Stomach (tissue), 9 donors: ENCODE results near the gene DISC1. TPM values are rescaled to one million over a fixed set of nuclear protein-coding genes. Genes with fewer than 3 reads are reported as not detected.

ENCODE experiments used
- DNase-seq, 2 donors: peaks; one replicate each; pipeline versions ENCODE4 v3.0.0 to v3.0.0-alpha.2; 2013 to 2019
- H3K27ac ChIP-seq, 5 donors: fragments of 200-600 bp in 4 of 5; sonication (generic) in 4 of 5; one replicate each; pipeline ENCODE4 v1.5.1; 2013 to 2019; ENCODE audit warnings: mild to moderate bottlenecking in 1 of 5, moderate library complexity in 1 of 5
- H3K27me3 ChIP-seq, 3 donors: fragments of 200-600 bp; sonication (generic); one replicate each; pipeline ENCODE4 v1.5.1; 2017 to 2019; ENCODE audit warnings: mixed run types in 1 of 3
- H3K36me3 ChIP-seq, 4 donors: fragments of 200-600 bp; sonication (generic); 1 replicate in 3 of 4; 2 replicates in 1 of 4; pipeline ENCODE4 v1.5.1; 2016 to 2019
- H3K4me1 ChIP-seq, 4 donors: fragments of 200-600 bp; sonication (generic); one replicate each; pipeline ENCODE4 v1.5.1; 2016 to 2019
- H3K4me3 ChIP-seq, 4 donors: fragments of 200-600 bp; sonication (generic) in 3 of 4; one replicate each; pipeline ENCODE4 v1.5.1; 2016 to 2019; ENCODE audit warnings: mild to moderate bottlenecking in 1 of 4
- H3K9me3 ChIP-seq, 4 donors: fragments of 200-600 bp; sonication (generic); one replicate each; pipeline ENCODE4 v1.5.1; 2016 to 2019
- EP300 ChIP-seq: sonication (generic); formaldehyde crosslinking; IDR thresholded peaks from one replicate; pipeline ENCODE4 v1.6.1; 2017; ENCODE audit warnings: antibody characterized with exemption
- POLR2A ChIP-seq, 4 donors: fragments of 450-650 bp; IDR thresholded peaks; one replicate each; pipeline ENCODE4 v1.6.1; 2016; ENCODE audit warnings: antibody characterized with exemption in 4 of 4, control low read depth in 2 of 4, mild to moderate bottlenecking in 1 of 4, moderate library complexity in 1 of 4
- POLR2AphosphoS5 ChIP-seq, 3 donors: sonication (generic); formaldehyde crosslinking; IDR thresholded peaks; one replicate each; pipeline ENCODE4 v1.6.1; 2016; ENCODE audit warnings: antibody characterized with exemption in 3 of 3
- WGBS, 5 donors: extraction: QIAGEN DNeasy Blood & Tissue Kit in 3 of 5; methylation state at CpG; one replicate each; pipeline versions ENCODE4 v1.1.5 to v1.1.7; 2013 to 2018; 5-methylcytosine and 5-hydroxymethylcytosine counted together
- intact Hi-C: fragments of 100-400 bp; cut with DNase I; formaldehyde crosslinking; loops from one replicate; pipeline ENCODE4 v1.15.1; 2023; ENCODE audit warnings: low total_unique reads
- polyA plus RNA-seq, 3 donors: library from polyadenylated mRNA; stranded (reverse); fragments of 200-250 nt; gene quantifications; one replicate each; pipeline ENCODE4 v1.2.3, GENCODE V29; 2013
- total RNA-seq, 5 donors: library from RNA; depleted of rRNA; stranded (reverse); fragments of >200 nt; gene quantifications; one replicate each; pipeline versions ENCODE4 v1.1.0 to v1.2.3, GENCODE V29; 2014 to 2016
- TF ChIP-seq, protein P1 (sequence below), 7 experiments: fragments of 450-650 bp in 4 of 7; fragments of 200-600 bp in 3 of 7; sonication (generic) in 3 of 7; IDR thresholded peaks; one replicate each; pipeline ENCODE4 v1.5.1; 2016 to 2019; ENCODE audit warnings: antibody characterized with exemption in 7 of 7, control low read depth in 2 of 7, mild to moderate bottlenecking in 1 of 7
- donor health status: healthy with polysubstance abuse.
- donor health status: Bipolar disorder and iron deficiency.
- donor health status: healthy.

The DISC1 gene
- total and polyA plus RNA-seq, 8 donors, result 0.43 to 29.8 (median 1.6) TPM

DNA sequence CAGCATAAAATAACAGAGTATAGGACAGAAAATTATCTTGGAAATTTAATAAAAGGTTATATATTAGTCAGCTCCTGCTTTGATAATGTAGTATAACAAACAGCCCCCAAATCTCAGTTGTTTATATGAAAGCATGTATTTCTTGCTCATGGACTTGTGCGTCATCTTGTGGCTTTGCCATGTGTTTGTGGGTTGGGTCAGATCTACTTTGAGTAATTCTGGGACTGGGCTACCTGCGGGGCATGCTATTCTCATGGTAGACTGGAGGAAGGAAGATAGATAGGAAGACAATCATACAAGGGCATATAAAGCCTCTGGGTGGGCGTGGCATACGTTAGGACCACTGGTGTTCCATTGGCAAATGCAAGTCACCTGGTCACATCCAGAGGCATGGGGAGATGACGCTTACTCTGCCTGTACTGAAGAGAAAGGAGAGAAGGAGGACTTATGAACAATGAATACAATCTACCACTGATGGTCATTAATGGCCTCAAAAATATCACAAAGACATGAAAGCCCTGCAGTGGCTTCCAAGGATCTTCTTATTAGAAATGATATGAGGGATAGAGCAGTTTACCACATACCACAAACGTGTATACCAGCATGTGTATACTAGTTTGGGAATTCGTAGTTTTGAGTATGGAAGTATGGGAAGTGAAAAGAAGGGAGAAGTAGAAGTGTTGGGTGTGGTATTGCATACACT is 267.0 kb downstream of the DISC1 start:
- DNase-seq, result no peak
- TF ChIP-seq, protein P1, sequence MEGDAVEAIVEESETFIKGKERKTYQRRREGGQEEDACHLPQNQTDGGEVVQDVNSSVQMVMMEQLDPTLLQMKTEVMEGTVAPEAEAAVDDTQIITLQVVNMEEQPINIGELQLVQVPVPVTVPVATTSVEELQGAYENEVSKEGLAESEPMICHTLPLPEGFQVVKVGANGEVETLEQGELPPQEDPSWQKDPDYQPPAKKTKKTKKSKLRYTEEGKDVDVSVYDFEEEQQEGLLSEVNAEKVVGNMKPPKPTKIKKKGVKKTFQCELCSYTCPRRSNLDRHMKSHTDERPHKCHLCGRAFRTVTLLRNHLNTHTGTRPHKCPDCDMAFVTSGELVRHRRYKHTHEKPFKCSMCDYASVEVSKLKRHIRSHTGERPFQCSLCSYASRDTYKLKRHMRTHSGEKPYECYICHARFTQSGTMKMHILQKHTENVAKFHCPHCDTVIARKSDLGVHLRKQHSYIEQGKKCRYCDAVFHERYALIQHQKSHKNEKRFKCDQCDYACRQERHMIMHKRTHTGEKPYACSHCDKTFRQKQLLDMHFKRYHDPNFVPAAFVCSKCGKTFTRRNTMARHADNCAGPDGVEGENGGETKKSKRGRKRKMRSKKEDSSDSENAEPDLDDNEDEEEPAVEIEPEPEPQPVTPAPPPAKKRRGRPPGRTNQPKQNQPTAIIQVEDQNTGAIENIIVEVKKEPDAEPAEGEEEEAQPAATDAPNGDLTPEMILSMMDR (IDR thresholded peaks at IDR 0.05), result no peak
- TF ChIP-seq POLR2A (IDR thresholded peaks at IDR 0.05), result no peak
- no peak for TF ChIP-seq EP300
- no peak for TF ChIP-seq POLR2AphosphoS5 (IDR thresholded peaks at IDR 0.05)

DNA sequence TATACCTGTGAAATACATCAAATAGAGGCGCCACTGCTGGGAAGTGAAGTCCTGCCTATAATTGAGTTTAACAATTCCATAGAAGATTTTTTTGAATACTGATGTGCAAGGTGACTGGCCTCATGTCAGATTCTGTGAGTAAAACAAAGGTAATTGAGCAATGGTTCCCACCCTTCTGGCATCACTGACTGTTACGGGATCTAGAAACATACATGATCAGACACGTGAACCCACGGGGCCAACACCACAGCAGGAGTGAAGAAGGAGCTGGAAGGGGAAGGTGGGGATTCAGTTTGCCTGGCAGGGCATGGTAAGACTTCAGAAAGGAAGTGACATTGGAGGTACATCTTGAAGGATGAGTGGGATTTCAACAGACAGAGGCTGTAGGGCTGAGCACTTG is 270.2 kb downstream of the DISC1 start:
- H3K4me3 ChIP-seq, result no peak overlapping the region
- H3K27me3 ChIP-seq, result no peaks in the 10 kb centered on the region
- WGBS, 5 donors, result 88 to 98% (median 92%) methylated on average over 4 of the region's 4 CpGs
- no peaks in the 10 kb centered on the region for H3K9me3 ChIP-seq
- no peak for DNase-seq
- no peak for TF ChIP-seq EP300
- no peak for TF ChIP-seq POLR2AphosphoS5 (IDR thresholded peaks at IDR 0.05)
- TF ChIP-seq POLR2A (IDR thresholded peaks at IDR 0.05), result no peak
- TF ChIP-seq, protein P1 (IDR thresholded peaks at IDR 0.05), result no peak
- no peaks in the 10 kb centered on the region for H3K4me1 ChIP-seq
- H3K36me3 ChIP-seq, result no peaks in the 10 kb centered on the region
- intact Hi-C loops, result no loop called here
- no peak overlapping the region for H3K27ac ChIP-seq

More for the DNA sequence above, 267.0 kb downstream of the DISC1 start:
- Histone ChIP-seq H3K4me3 (no peak overlapping the region), H3K4me1 (no peaks in the 10 kb centered on the region), H3K27ac (no peak overlapping the region), H3K36me3 (no peaks in the 10 kb centered on the region), H3K27me3 (no peaks in the 10 kb centered on the region), H3K9me3 (no peaks in the 10 kb centered on the region)
- 86 to 89% (median 87%) methylated on average over 7 of the region's 7 CpGs for WGBS, 5 donors
- intact Hi-C loops, result no loop called here

DNA sequence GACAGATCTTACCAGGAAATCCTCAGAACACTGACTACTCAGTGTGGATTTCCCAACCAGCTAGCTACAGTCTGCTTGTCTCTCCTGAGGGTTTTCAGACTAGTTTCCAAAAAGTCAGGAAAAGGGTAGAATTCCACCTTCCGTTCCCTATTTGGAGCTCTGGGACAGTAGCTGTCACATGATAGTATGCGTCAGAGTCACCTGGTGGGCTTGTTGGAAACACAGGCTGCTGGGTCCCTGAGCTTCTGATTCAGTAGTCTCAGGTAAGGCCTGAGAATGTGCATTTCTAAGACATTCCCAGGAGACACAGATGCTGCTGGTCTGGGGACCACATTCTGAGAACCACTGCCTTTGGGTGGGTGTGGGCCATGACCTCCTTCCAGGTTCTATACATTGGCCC is 272.5 kb downstream of the DISC1 start:
- 85 to 98% (median 96%) methylated on average over 2 of the region's 2 CpGs for WGBS, 5 donors
- no peaks in the 10 kb centered on the region for H3K4me1 ChIP-seq
- H3K9me3 ChIP-seq, result no peaks in the 10 kb centered on the region
- intact Hi-C loops, result no loop called here
- no peaks in the 10 kb centered on the region for H3K36me3 ChIP-seq
- no peak for DNase-seq
- no peak overlapping the region for H3K27ac ChIP-seq
- no peak overlapping the region for H3K4me3 ChIP-seq
- TF ChIP-seq POLR2AphosphoS5 (IDR thresholded peaks at IDR 0.05) (no peak), POLR2A (IDR thresholded peaks at IDR 0.05) (no peak), EP300 (no peak)
- TF ChIP-seq, protein P1 (IDR thresholded peaks at IDR 0.05), result no peak
- H3K27me3 ChIP-seq, result no peaks in the 10 kb centered on the region

DNA sequence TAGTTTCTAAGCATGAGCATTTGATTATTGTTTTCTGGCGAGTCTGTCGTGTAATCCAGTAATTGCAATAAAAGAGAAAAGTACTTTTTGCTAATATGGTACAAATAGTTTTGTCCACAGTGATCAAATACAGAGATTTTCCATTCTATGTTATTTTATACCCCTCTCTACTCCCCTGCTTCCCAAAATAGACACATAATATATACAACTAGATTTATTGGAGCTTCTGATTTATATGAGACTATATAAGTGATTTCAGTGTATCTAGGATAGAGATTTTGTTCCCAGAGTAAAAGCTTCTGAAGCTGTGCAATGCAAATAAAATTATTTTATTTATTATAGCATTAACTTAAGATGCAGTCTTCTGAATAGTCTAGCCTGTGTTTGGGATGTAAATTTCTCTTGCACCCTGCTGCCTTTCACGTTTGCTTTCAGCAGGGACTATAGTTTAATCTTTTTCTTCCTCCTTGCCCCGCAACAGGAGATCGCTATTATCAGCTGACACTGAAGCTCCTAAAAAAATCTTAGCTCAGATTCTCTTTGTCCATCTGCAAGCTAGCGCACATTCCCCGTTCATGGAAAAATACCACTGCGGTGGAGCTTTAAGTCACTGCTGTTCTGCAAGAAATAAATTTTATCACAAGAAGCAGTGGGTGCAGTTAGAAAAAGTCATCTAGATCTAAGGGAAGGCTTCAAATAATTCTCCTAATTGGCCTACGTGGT is 273.3 kb downstream of the DISC1 start:
- Histone ChIP-seq H3K27me3 (no peaks in the 10 kb centered on the region), H3K36me3 (no peaks in the 10 kb centered on the region), H3K4me1 (no peaks in the 10 kb centered on the region), H3K4me3 (no peak overlapping the region), H3K9me3 (no peaks in the 10 kb centered on the region), H3K27ac (no peak overlapping the region)
- intact Hi-C loops, result no loop called here
- no peak for DNase-seq
- 56 to 74% (median 64%) methylated on average over 9 of the region's 9 CpGs for WGBS, 5 donors
- TF ChIP-seq, protein P1 (IDR thresholded peaks at IDR 0.05), result no peak
- TF ChIP-seq POLR2A (IDR thresholded peaks at IDR 0.05) (no peak), POLR2AphosphoS5 (IDR thresholded peaks at IDR 0.05) (no peak), EP300 (no peak)
